Uterus (tissue), 4 donors: ENCODE data around the gene STAP2. TPM values are rescaled to one million over a fixed set of nuclear protein-coding genes. Genes with fewer than 3 reads are reported as not detected.
"Not testable (repeated sequence)": the region's sequence is repeated elsewhere in the genome, so short reads cannot be mapped to it uniquely, and the experiment has no call there.

Experiments
- DNase-seq, 2 donors: peaks; one replicate each; pipeline ENCODE4 v3.0.0-alpha.2; 2019 to 2020
- H3K27ac ChIP-seq, 2 donors: fragments of 200-600 bp; sonication (generic); 1 replicate in 1 of 2; 2 replicates in 1 of 2; pipeline ENCODE4 v1.5.1; 2016 to 2018
- H3K27me3 ChIP-seq, 2 donors: fragments of 200-600 bp; sonication (generic); one replicate each; pipeline ENCODE4 v1.5.1; 2018 to 2019; ENCODE audit warnings: control low read depth in 1 of 2
- H3K36me3 ChIP-seq, 2 donors: fragments of 200-600 bp; sonication (generic); one replicate each; pipeline ENCODE4 v1.5.1; 2019; ENCODE audit warnings: control low read depth in 1 of 2
- H3K4me1 ChIP-seq, 2 donors: fragments of 200-600 bp; sonication (generic); one replicate each; pipeline ENCODE4 v1.5.1; 2018 to 2019; ENCODE audit warnings: control low read depth in 1 of 2
- H3K4me3 ChIP-seq, 2 donors: fragments of 200-600 bp; sonication (generic); 1 replicate in 1 of 2; 2 replicates in 1 of 2; pipeline ENCODE4 v1.5.1; 2018 to 2019; ENCODE audit warnings: mild to moderate bottlenecking in 1 of 2
- H3K9me3 ChIP-seq, 2 donors: fragments of 200-600 bp; sonication (generic); one replicate each; pipeline ENCODE4 v1.5.1; 2019; ENCODE audit warnings: control low read depth in 1 of 2
- CTCF ChIP-seq, 4 experiments: fragments of 200-600 bp in 2 of 4; fragments of 450-650 bp in 2 of 4; sonication (generic) in 2 of 4; IDR thresholded peaks; one replicate each; pipeline ENCODE4 v1.5.1; 2016 to 2019; ENCODE audit warnings: antibody characterized with exemption in 4 of 4, mild to moderate bottlenecking in 2 of 4, moderate library complexity in 1 of 4
- POLR2A ChIP-seq, 2 donors: fragments of 450-650 bp; IDR thresholded peaks; one replicate each; pipeline ENCODE4 v1.6.1; 2016; ENCODE audit warnings: antibody characterized with exemption in 2 of 2, mild to moderate bottlenecking in 1 of 2, moderate library complexity in 1 of 2
- intact Hi-C: fragments of 100-400 bp; cut with DNase I; formaldehyde crosslinking; loops from one replicate; pipeline ENCODE4 v1.15.1; 2023; ENCODE audit warnings: low total_unique reads
- total RNA-seq, 4 donors: library from RNA; depleted of rRNA in 3 of 4; stranded (reverse); fragments of >200 nt in 3 of 4; gene quantifications; one replicate each; pipeline versions ENCODE4 v1.1.0 to v1.2.4, GENCODE V29; 2014 to 2023
- donor health status: DM: yes; HTN: yes; CAD: no.

The STAP2 gene
- total RNA-seq, 4 donors from 2014 or later = 0.29 to 9.4 (median 6.2) TPM

- H3K27me3 ChIP-seq = peaks cover 14 to 32% of the 10 kb centered on the region in 2 donors
- TF ChIP-seq POLR2A (IDR thresholded peaks at IDR 0.05) = no peak
- TF ChIP-seq CTCF (IDR thresholded peaks at IDR 0.05) = no peak
- H3K4me3 ChIP-seq = peak within 1 kb of the TSS in 1 of 2 donors; percentile 16
- H3K36me3 ChIP-seq = no peaks in the 10 kb centered on the region
- H3K4me1 ChIP-seq = peaks cover 0 to 12% of the 10 kb centered on the region in 2 donors
- intact Hi-C loops = no loop called here
- no peaks in the 10 kb centered on the region for H3K9me3 ChIP-seq
- no peak within 1 kb of the TSS for H3K27ac ChIP-seq
- DNase-seq = no peak
Observed at GRCh38 chr19:4278419-4279266, 60.0 kb downstream of the STAP2 start, which contains the start of gene SHD. SHD (plus strand) TSS chr19:4279266; CDS start chr19:4280064, 798 bp downstream.

GRCh38 chr19:4278010-4278409, 60.6 kb downstream of the STAP2 start:
- Histone ChIP-seq H3K27me3 (peaks cover 14 to 30% of the 10 kb centered on the region in 2 donors), H3K4me1 (peaks cover 0 to 12% of the 10 kb centered on the region in 2 donors), H3K4me3 (no peak overlapping the region), H3K27ac (no peak overlapping the region), H3K9me3 (no peaks in the 10 kb centered on the region), H3K36me3 (no peaks in the 10 kb centered on the region)
- TF ChIP-seq CTCF (IDR thresholded peaks at IDR 0.05) = no peak
- no peak for TF ChIP-seq POLR2A (IDR thresholded peaks at IDR 0.05)
- DNase-seq = no peak
- intact Hi-C loops = no loop called here

GRCh38 chr19:4277191-4277696, 61.4 kb downstream of the STAP2 start:
- H3K4me1 ChIP-seq = peaks cover 0 to 12% of the 10 kb centered on the region in 2 donors
- H3K9me3 ChIP-seq = no peaks in the 10 kb centered on the region
- peaks cover 14 to 26% of the 10 kb centered on the region in 2 donors for H3K27me3 ChIP-seq
- no peaks in the 10 kb centered on the region for H3K36me3 ChIP-seq
- intact Hi-C loops = no loop called here
- no peak overlapping the region for H3K4me3 ChIP-seq
- TF ChIP-seq CTCF (IDR thresholded peaks at IDR 0.05) (no peak), POLR2A (IDR thresholded peaks at IDR 0.05) (no peak)
- DNase-seq = no peak
- H3K27ac ChIP-seq = no peak overlapping the region

GRCh38 chr19:4274321-4274686, 64.3 kb downstream of the STAP2 start:
- H3K4me1 ChIP-seq, intact Hi-C loops, H3K4me3 ChIP-seq, DNase-seq, H3K27ac ChIP-seq, H3K36me3 ChIP-seq, H3K9me3 ChIP-seq: not testable (repeated sequence)
- peaks cover 5 to 10% of the 10 kb centered on the region in 2 donors for H3K27me3 ChIP-seq

Other genes starting within 250 kb of the STAP2 start
- 100 to 1,000 TPM in 1 of 4 donors, 10 to 100 TPM in 2, 1 to 10 TPM in 1; 7.4 to 105 (median 82.4) TPM for gene MAP2K2, start 214.7 kb downstream of the STAP2 start, total RNA-seq
- gene CREB3L3, start 185.2 kb downstream of the STAP2 start, total RNA-seq = not detected
- gene SIRT6, start 156.3 kb downstream of the STAP2 start, total RNA-seq = 10 to 100 TPM in 3 of 4 donors, 1 to 10 TPM in 1; 1.3 to 23.2 (median 15.1) TPM
- gene ANKRD24, start 156.1 kb downstream of the STAP2 start, total RNA-seq = 1 to 10 TPM in 2 of 4 donors, under 1 TPM in 1, not detected in 1; 0.64 to 1.8 (median 1.2) TPM
- gene EBI3, start 109.3 kb downstream of the STAP2 start, total RNA-seq = 1 to 10 TPM in 3 of 4 donors, not detected in 1; 1.2 to 1.8 (median 1.5) TPM
- gene YJU2, start 91.7 kb downstream of the STAP2 start, total RNA-seq = 10 to 100 TPM; 13.3 to 29.1 (median 21.5) TPM
- under 1 TPM in 1 of 4 donors, not detected in 3; 0.41 TPM for gene SHD, start 59.6 kb downstream of the STAP2 start, total RNA-seq
- under 1 TPM in 1 of 4 donors, not detected in 3; 0.97 TPM for gene TMIGD2, start 36.4 kb downstream of the STAP2 start, total RNA-seq
- gene FSD1, start 34.2 kb downstream of the STAP2 start, total RNA-seq = 1 to 10 TPM in 1 of 4 donors, not detected in 3; 3.1 TPM
- gene MPND, start 4.7 kb upstream of the STAP2 start, total RNA-seq = 10 to 100 TPM in 1 of 4 donors, 1 to 10 TPM in 1, under 1 TPM in 1, not detected in 1; 0.51 to 13.8 (median 5.8) TPM
- 10 to 100 TPM; 11.8 to 69.3 (median 29.5) TPM for gene SH3GL1, start 61.7 kb upstream of the STAP2 start, total RNA-seq
- gene CHAF1A, start 63.8 kb upstream of the STAP2 start, total RNA-seq = 10 to 100 TPM in 1 of 4 donors, 1 to 10 TPM in 2, under 1 TPM in 1; 0.59 to 12.9 (median 8.0) TPM
- gene UBXN6, start 119.0 kb upstream of the STAP2 start, total RNA-seq = 100 to 1,000 TPM in 2 of 4 donors, 10 to 100 TPM in 2; 61.5 to 266 (median 90.0) TPM
- 10 to 100 TPM in 3 of 4 donors, 1 to 10 TPM in 1; 8.5 to 65.8 (median 34.8) TPM for gene HDGFL2, start 133.5 kb upstream of the STAP2 start, total RNA-seq
- 10 to 100 TPM in 3 of 4 donors, 1 to 10 TPM in 1; 7.9 to 78.3 (median 16.2) TPM for gene PLIN4, start 179.7 kb upstream of the STAP2 start, total RNA-seq
- gene PLIN5, start 196.4 kb upstream of the STAP2 start, total RNA-seq = 10 to 100 TPM in 1 of 4 donors, 1 to 10 TPM in 3; 1.5 to 11.1 (median 3.0) TPM
- 1 to 10 TPM in 2 of 4 donors, under 1 TPM in 1, not detected in 1; 0.59 to 1.1 (median 1.1) TPM for gene LRG1, start 201.2 kb upstream of the STAP2 start, total RNA-seq
- 10 to 100 TPM in 1 of 4 donors, 1 to 10 TPM in 3; 1.8 to 48.1 (median 5.5) TPM for gene SEMA6B, start 220.9 kb upstream of the STAP2 start, total RNA-seq